Neural cell (in vitro differentiated cells): ENCODE results near the gene PNCK.

Experiments used
- CTCF ChIP-seq: fragments of 450-650 bp; IDR thresholded peaks from 2 replicates; pipeline ENCODE4 v1.5.1; 2014; ENCODE audit warnings: antibody characterized with exemption, mild to moderate bottlenecking, moderate library complexity; ENCODE audit not compliant: poor library complexity, severe bottlenecking
- EP300 ChIP-seq: fragments of 450-650 bp; conservative IDR thresholded peaks from 2 replicates; pipeline ENCODE4 v1.6.1; 2014; ENCODE audit warnings: antibody characterized with exemption, mild to moderate bottlenecking, moderate library complexity; ENCODE audit not compliant: poor library complexity, severe bottlenecking
- EZH2 ChIP-seq: fragments of 200-600, 300-800 bp; shearing (Covaris generic), sonication (generic); IDR thresholded peaks from 2 replicates; pipeline ENCODE4 v1.6.1; 2014; ENCODE audit warnings: antibody characterized with exemption, low read length, borderline replicate concordance, mild to moderate bottlenecking; ENCODE audit not compliant: insufficient read depth, poor library complexity, severe bottlenecking
- POLR2AphosphoS5 ChIP-seq: IDR thresholded peaks from 2 replicates; pipeline ENCODE4 v1.6.1; 2012
- TAF1 ChIP-seq: IDR thresholded peaks from 2 replicates; pipeline ENCODE4 v1.6.1; 2012; ENCODE audit warnings: low read depth

- TF ChIP-seq EZH2 (no peak), CTCF (no peak), TAF1 (no peak), POLR2AphosphoS5 (no peak), EP300 (no peak)
Observed at GRCh38 chrX:153659268-153659667, 14.3 kb downstream of the PNCK start.
